Measurements from ENCODE around the gene DST.

- TF ChIP-seq, protein P1, sequence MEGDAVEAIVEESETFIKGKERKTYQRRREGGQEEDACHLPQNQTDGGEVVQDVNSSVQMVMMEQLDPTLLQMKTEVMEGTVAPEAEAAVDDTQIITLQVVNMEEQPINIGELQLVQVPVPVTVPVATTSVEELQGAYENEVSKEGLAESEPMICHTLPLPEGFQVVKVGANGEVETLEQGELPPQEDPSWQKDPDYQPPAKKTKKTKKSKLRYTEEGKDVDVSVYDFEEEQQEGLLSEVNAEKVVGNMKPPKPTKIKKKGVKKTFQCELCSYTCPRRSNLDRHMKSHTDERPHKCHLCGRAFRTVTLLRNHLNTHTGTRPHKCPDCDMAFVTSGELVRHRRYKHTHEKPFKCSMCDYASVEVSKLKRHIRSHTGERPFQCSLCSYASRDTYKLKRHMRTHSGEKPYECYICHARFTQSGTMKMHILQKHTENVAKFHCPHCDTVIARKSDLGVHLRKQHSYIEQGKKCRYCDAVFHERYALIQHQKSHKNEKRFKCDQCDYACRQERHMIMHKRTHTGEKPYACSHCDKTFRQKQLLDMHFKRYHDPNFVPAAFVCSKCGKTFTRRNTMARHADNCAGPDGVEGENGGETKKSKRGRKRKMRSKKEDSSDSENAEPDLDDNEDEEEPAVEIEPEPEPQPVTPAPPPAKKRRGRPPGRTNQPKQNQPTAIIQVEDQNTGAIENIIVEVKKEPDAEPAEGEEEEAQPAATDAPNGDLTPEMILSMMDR (IDR thresholded peaks at IDR 0.05; ENCODE audit: insufficient read depth, low read length) = no peak
- no peak for TF ChIP-seq POLR2AphosphoS5 (IDR thresholded peaks at IDR 0.05; ENCODE audit: low read depth)
Measured at GRCh38 chr6:56605435-56605834, 37.3 kb downstream of the DST start.
